ENCODE results near the gene EPS8.

GRCh38 chr12:15581006-15581405, 208.2 kb downstream of the EPS8 start:
- TF ChIP-seq CTCF (conservative IDR thresholded peaks at IDR 0.05): no peak
- no peak for TF ChIP-seq ZFX (IDR thresholded peaks at IDR 0.05)

Measured in C4-2B (cell line).